ENCODE results near the gene TSHZ2. TPM values are rescaled to one million over a fixed set of nuclear protein-coding genes. Genes with fewer than 3 reads are reported as not detected.

Gene TSHZ2
- total and polyA plus RNA-seq, 2 of the 4 experiments (the other 2 are of a cell fraction): under 0.01 to 0.02 TPM

GRCh38 chr20:53183181-53183580 is 211.0 kb downstream of the TSHZ2 start:
- Histone ChIP-seq H3K27ac (ENCODE audit: insufficient read depth, low read length) (no peak overlapping the region), H3K18ac (ENCODE audit: low read depth, low read length) (no peak overlapping the region), H3K14ac (replicated peaks; ENCODE audit: low read depth, low read length) (no peak overlapping the region), H3K23ac (ENCODE audit: low read depth, low read length) (no peak overlapping the region), H3K27me3 (ENCODE audit: control insufficient read depth, insufficient read depth, low read length) (0 out of 2 replicates have a peak, but pooled peaks cover 1% of the 10 kb centered on the region), H2BK15ac (ENCODE audit: low read depth, low read length) (no peak overlapping the region), H3K9me1 (ENCODE audit: insufficient read depth, low read length) (no peaks in the 10 kb centered on the region), H3K4me2 (ENCODE audit: low read depth, low read length) (no peak overlapping the region), H4K5ac (ENCODE audit: low read depth, low read length) (no peak overlapping the region), H4K8ac (ENCODE audit: low read depth in 2 of 2, low read length in 2 of 2) (no peak overlapping the region), H4K91ac (ENCODE audit: insufficient read depth, low read depth, low read length) (no peak overlapping the region), H3K36me3 (ENCODE audit: control insufficient read depth, insufficient read depth, low read length) (no peaks in the 10 kb centered on the region), H2BK20ac (ENCODE audit: low read depth, low read length) (no peak overlapping the region), H3K79me1 (ENCODE audit: low read depth in 1 of 2, low read length in 2 of 2) (no peaks in the 10 kb centered on the region), H2AK5ac (ENCODE audit: low read depth, low read length) (no peak overlapping the region), H3K4me1 (ENCODE audit: control insufficient read depth, insufficient read depth, low read length) (no peaks in the 10 kb centered on the region), H2AK9ac (replicated peaks; ENCODE audit: low read depth, low read length, poor library complexity) (no peak overlapping the region), H3K9me3 (ENCODE audit: control insufficient read depth, insufficient read depth, low read length) (no peaks in the 10 kb centered on the region), H2BK5ac (ENCODE audit: low read depth, low read length, poor library complexity, severe bottlenecking) (no peak overlapping the region), H3K4ac (ENCODE audit: low read depth, low read length) (no peak overlapping the region), H2AFZ (replicated peaks; ENCODE audit: low read length, poor library complexity) (no peak overlapping the region), H3K4me3 (ENCODE audit: insufficient read depth, low read depth, low read length) (no peak overlapping the region), H3K9ac (ENCODE audit: low read depth, low read length) (no peak overlapping the region), H2BK120ac (ENCODE audit: low read depth, low read length) (no peak overlapping the region), H3K56ac (ENCODE audit: extremely low read depth, insufficient read depth, low read length) (no peak overlapping the region), H4K20me1 (ENCODE audit: insufficient read depth, low read length) (no peaks in the 10 kb centered on the region)
- ChIA-PET POLR2A (ENCODE audit: unreplicated experiment) (no interaction called here), CTCF (no interaction called here)
- TF ChIP-seq RAD21 (IDR thresholded peaks at IDR 0.05; ENCODE audit: low read length) (no peak), RCOR1 (IDR thresholded peaks at IDR 0.05; ENCODE audit: insufficient replicate concordance, low read length) (no peak), MAFK (IDR thresholded peaks at IDR 0.05; ENCODE audit: low read depth, low read length) (no peak), CEBPB (IDR thresholded peaks at IDR 0.05; ENCODE audit: low read depth, low read length) (no peak), MAZ (IDR thresholded peaks at IDR 0.05; ENCODE audit: borderline replicate concordance, low read depth, low read length) (no peak), CHD1 (IDR thresholded peaks at IDR 0.05; ENCODE audit: low read depth, low read length) (no peak), MXI1 (IDR thresholded peaks at IDR 0.05; ENCODE audit: borderline replicate concordance, low read depth, low read length) (no peak), POLR2A (IDR thresholded peaks at IDR 0.05; ENCODE audit: low read depth, low read length) (no peak), USF2 (IDR thresholded peaks at IDR 0.05; ENCODE audit: low read depth, low read length) (no peak), BHLHE40 (IDR thresholded peaks at IDR 0.05; ENCODE audit: low read depth, low read length) (no peak), ELK1 (IDR thresholded peaks at IDR 0.05; ENCODE audit: borderline replicate concordance, low read depth, low read length) (no peak), NFE2L2 (IDR thresholded peaks at IDR 0.05; ENCODE audit: low read depth, low read length) (no peak), SMC3 (IDR thresholded peaks at IDR 0.05; ENCODE audit: low read depth, low read length) (no peak), FOS (IDR thresholded peaks at IDR 0.05; ENCODE audit: low read depth, low read length) (no peak), RFX5 (IDR thresholded peaks at IDR 0.05; ENCODE audit: low read depth, low read length) (no peak)
- TF ChIP-seq, protein P1, sequence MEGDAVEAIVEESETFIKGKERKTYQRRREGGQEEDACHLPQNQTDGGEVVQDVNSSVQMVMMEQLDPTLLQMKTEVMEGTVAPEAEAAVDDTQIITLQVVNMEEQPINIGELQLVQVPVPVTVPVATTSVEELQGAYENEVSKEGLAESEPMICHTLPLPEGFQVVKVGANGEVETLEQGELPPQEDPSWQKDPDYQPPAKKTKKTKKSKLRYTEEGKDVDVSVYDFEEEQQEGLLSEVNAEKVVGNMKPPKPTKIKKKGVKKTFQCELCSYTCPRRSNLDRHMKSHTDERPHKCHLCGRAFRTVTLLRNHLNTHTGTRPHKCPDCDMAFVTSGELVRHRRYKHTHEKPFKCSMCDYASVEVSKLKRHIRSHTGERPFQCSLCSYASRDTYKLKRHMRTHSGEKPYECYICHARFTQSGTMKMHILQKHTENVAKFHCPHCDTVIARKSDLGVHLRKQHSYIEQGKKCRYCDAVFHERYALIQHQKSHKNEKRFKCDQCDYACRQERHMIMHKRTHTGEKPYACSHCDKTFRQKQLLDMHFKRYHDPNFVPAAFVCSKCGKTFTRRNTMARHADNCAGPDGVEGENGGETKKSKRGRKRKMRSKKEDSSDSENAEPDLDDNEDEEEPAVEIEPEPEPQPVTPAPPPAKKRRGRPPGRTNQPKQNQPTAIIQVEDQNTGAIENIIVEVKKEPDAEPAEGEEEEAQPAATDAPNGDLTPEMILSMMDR (conservative IDR thresholded peaks at IDR 0.05; ENCODE audit: low read depth, low read length): no peak
- dilution Hi-C loops (cut with HindIII; ENCODE audit: low sequenced_read_pairs, unreplicated experiment): no loop called here
- in situ Hi-C loops (cut with MboI; ENCODE audit: low sequenced_read_pairs): no loop called here
- ATAC-seq (ENCODE audit: low read depth) (no peak), DNase-seq (no peak)
- intact Hi-C loops (cut with micrococcal nuclease): no loop called here
- 57% methylated on average over 1 of the region's 6 CpGs; no CpG with 5 or more reads in 1 of the 2 experiments for WGBS, 2 experiments (ENCODE audit: extremely low coverage in 2 of 2, insufficient read length in 1 of 2)
- no TSS peak for BruUV-seq (replicated peaks)

Measured in IMR-90 (cell line).